Breast epithelium (tissue), 3 donors: ENCODE results near the gene LENG9.

ENCODE experiments used
- CTCF ChIP-seq, 3 donors: fragments of 450-650 bp; IDR thresholded peaks; one replicate each; pipeline ENCODE4 v1.5.1; 2016 to 2017; ENCODE audit warnings: antibody characterized with exemption in 3 of 3, mild to moderate bottlenecking in 3 of 3, moderate library complexity in 3 of 3
- POLR2A ChIP-seq: fragments of 450-650 bp; IDR thresholded peaks from one replicate; pipeline ENCODE4 v1.6.1; 2016; ENCODE audit warnings: antibody characterized with exemption, mild to moderate bottlenecking, moderate library complexity

DNA sequence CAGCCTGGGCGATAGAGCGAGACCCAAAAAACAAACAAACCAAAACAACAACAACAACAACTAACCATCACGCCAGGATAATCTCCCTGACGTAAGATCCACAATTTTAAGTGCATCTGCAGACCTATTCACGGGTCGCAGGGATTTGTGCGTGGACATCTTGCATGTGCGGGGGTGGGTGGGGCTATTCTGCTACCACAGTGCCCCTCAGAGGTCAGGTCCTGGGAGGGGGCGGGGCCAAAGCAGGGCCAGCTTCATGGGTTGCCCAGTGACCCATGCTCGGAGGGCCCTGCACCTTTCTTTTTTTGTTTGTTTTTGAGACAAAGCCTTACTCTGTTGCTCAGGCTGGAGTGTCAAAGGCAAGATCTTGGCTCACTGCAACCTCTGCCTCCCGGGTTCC lies 12.1 kb upstream of the LENG9 start:
- TF ChIP-seq CTCF (IDR thresholded peaks at IDR 0.05): no peak
- no peak for TF ChIP-seq POLR2A
